ENCODE data around the gene SNRPD3. TPM values are rescaled to one million over a fixed set of nuclear protein-coding genes. Genes with fewer than 3 reads are reported as not detected.

SNRPD3 gene
- total and polyA plus RNA-seq, 8 donors, result 62.7 to 187 (median 172) TPM

DNA sequence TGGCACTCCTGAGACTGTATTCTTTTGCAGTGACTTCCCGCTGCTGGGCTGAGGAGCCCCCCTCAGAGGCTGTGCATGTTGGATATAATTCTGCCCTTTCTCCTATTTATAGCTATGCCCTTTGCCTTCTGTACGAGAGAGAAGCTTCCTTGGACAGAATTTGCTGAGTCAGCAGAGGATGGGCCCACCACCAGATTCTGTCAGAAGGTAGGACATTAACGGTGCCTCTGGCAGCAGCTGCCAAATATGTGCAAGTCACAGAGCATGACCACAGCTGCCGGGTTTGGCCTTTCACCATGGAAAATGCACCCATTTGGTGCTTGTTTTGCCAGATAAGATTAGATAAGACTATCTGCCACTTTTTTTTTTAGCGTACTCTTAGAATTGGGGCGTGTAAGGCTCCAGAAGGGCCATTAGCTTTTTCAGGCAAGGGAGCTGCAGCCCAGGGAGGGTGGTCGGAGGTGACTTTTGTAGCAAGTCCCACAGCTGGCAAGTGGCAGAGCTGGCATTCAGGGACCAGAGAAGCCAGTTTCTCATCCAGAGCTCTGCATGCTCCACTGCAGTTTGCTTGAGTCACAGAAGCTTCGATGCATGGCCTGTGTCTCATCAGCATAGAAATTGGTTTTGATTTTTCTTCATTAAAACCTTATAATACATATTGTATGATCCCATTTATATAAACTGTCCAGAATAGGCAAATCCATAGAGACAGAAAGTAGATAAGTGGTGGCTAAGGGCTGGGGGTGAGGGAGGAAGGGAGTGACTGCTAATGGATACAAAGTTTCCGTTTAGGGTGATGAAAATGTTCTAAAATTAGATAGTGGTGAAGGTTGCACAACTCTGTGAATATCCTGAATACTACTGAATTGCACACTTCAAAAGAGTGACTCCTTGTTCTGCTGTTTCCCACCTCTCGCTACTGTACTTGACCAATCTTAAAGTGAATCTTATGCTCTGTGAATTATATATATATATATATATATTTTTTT is 44.9 kb upstream of the SNRPD3 start:
- H3K27ac ChIP-seq, result peak overlapping the region; percentile 26 to 81
- H3K4me1 ChIP-seq, result peaks cover 24 to 72% of the 10 kb centered on the region in 2 donors
- DNase-seq (no peak), ATAC-seq (peak; percentile 59)
- no peaks in the 10 kb centered on the region for H3K27me3 ChIP-seq
- no peaks in the 10 kb centered on the region for H3K36me3 ChIP-seq
- no peaks in the 10 kb centered on the region for H3K9me3 ChIP-seq
- TF ChIP-seq, protein P1, sequence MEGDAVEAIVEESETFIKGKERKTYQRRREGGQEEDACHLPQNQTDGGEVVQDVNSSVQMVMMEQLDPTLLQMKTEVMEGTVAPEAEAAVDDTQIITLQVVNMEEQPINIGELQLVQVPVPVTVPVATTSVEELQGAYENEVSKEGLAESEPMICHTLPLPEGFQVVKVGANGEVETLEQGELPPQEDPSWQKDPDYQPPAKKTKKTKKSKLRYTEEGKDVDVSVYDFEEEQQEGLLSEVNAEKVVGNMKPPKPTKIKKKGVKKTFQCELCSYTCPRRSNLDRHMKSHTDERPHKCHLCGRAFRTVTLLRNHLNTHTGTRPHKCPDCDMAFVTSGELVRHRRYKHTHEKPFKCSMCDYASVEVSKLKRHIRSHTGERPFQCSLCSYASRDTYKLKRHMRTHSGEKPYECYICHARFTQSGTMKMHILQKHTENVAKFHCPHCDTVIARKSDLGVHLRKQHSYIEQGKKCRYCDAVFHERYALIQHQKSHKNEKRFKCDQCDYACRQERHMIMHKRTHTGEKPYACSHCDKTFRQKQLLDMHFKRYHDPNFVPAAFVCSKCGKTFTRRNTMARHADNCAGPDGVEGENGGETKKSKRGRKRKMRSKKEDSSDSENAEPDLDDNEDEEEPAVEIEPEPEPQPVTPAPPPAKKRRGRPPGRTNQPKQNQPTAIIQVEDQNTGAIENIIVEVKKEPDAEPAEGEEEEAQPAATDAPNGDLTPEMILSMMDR (IDR thresholded peaks at IDR 0.05), result no peak
- no peak overlapping the region for H3K4me3 ChIP-seq
- intact Hi-C loops (cut with DNase I), result no loop called here

- no peaks in the 10 kb centered on the region for H3K27me3 ChIP-seq
- H3K4me1 ChIP-seq, result peaks cover 24 to 72% of the 10 kb centered on the region in 2 donors
- intact Hi-C loops (cut with DNase I), result no loop called here
- no peaks in the 10 kb centered on the region for H3K9me3 ChIP-seq
- no peaks in the 10 kb centered on the region for H3K36me3 ChIP-seq
- DNase-seq (no peak), ATAC-seq (peak; percentile 18)
- no peak overlapping the region for H3K4me3 ChIP-seq
- TF ChIP-seq, protein P1 (IDR thresholded peaks at IDR 0.05), result no peak
- H3K27ac ChIP-seq, result peak overlapping the region in 1 of 2 donors; percentile 81
Measured at GRCh38 chr22:24512043-24512442, 43.8 kb upstream of the SNRPD3 start.

DNA sequence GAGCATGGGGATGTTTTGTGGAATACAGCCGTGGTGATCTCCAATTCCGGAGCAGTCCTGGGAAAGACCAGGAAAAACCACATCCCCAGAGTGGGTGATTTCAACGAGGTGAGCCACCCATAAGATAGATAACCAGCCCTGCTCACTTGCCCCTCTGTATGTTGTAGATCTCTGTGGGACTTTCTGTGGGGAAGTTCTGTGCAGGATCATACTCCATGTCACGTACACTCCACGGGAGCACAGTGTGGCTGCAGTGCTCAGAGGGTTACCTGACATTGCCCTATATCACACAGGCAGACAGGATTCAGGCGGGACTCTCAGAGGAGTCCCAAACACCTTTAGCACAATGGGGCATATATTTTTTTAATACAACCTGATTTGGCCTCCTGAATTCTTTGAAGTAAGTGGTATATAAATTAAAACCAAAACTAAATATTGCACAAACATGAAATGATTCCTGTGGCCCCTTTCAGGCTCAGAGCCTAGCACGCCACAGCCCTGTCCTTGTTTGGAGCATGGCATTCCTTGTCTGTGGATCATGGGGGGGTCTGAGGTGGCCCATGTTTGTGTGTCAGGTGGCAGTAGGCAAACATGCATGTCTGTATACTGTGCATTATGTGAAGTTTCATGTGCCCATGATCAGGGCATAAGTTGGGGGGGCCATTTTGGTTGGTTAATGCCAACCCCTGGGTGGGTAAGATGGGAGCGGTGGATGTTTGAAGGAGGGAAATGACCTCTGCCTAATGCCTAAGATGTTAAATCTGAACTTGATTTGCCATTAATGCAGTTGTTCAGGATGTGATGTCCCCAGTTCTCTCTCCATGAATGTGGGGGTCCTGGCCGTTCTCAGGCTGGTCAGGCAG is 42.2 kb upstream of the SNRPD3 start:
- Histone ChIP-seq H3K36me3 (no peaks in the 10 kb centered on the region), H3K27me3 (no peaks in the 10 kb centered on the region), H3K9me3 (no peaks in the 10 kb centered on the region), H3K4me3 (no peak overlapping the region), H3K4me1 (peaks cover 18 to 63% of the 10 kb centered on the region in 2 donors), H3K27ac (no peak overlapping the region)
- TF ChIP-seq, protein P1 (IDR thresholded peaks at IDR 0.05), result no peak
- no peak for ATAC-seq
- intact Hi-C loops (cut with DNase I), result no loop called here
- DNase-seq, result no peak

DNA sequence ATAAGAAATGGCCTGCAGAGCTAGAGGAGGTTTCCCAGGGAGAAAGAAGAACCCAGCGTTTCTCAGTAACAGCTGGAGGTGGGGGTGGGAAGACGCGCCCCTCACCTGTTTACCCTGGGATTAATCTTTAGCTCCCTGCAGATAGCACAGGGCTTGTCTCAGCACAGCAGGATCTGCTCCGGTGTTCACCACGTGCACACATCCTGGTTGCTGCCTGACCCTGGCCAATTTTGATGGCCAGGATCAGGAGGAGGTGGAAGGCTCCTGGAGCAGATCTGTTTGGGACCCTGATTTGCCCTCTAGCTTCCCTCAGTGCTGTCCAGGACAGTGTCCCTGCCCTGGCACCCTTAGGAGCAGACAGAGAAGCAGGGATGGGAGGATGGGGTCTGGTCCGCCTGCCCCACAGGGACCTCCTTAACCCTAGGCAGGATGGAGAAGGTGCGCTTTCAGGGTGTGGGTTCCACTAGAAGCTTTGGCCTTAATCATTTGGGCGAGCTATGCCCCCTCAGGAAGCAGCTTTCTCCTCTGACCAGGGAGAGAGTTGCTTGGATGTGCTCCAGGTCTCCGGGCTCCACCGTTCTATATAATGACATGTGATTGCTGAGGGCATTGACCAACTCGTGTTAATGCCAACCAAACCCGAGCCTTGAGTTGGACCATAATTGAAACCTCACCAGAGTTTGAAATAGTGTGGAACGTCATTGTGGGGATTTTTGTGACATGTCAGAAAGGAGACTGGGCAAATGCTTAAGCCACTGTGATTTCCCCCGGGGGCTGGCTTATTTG is 41.4 kb upstream of the SNRPD3 start:
- TF ChIP-seq, protein P1 (IDR thresholded peaks at IDR 0.05), result no peak
- H3K36me3 ChIP-seq, result no peaks in the 10 kb centered on the region
- H3K9me3 ChIP-seq, result no peaks in the 10 kb centered on the region
- ATAC-seq (no peak), DNase-seq (no peak)
- no peak overlapping the region for H3K4me3 ChIP-seq
- intact Hi-C loops (cut with DNase I), result no loop called here
- no peaks in the 10 kb centered on the region for H3K27me3 ChIP-seq
- H3K4me1 ChIP-seq, result peaks cover 18 to 67% of the 10 kb centered on the region in 2 donors
- no peak overlapping the region for H3K27ac ChIP-seq
